Activated naive CD8-positive, alpha-beta T cell (primary cell): ENCODE measurements around the gene TARM1.
"Not testable (repeated sequence)": the region's sequence is repeated elsewhere in the genome, so short reads cannot be mapped to it uniquely, and the experiment has no call there.

Experiments
- H3K27ac Mint-ChIP-seq: one replicate; pipeline ENCODE4 v1.8.0; 2021; ENCODE audit warnings: mixed read lengths
- H3K27me3 Mint-ChIP-seq: one replicate; pipeline ENCODE4 v1.8.0; 2021; ENCODE audit warnings: mixed read lengths
- H3K36me3 Mint-ChIP-seq: one replicate; pipeline ENCODE4 v1.8.0; 2021; ENCODE audit warnings: mixed read lengths
- H3K4me1 Mint-ChIP-seq: one replicate; pipeline ENCODE4 v1.8.0; 2021; ENCODE audit warnings: low read depth, mixed read lengths
- H3K4me3 Mint-ChIP-seq: one replicate; pipeline ENCODE4 v1.8.0; 2021; ENCODE audit warnings: mild to moderate bottlenecking, mixed read lengths
- H3K9me3 Mint-ChIP-seq: one replicate; pipeline ENCODE4 v1.8.0; 2021; ENCODE audit warnings: low read depth, mixed read lengths

TARM1 gene

DNA sequence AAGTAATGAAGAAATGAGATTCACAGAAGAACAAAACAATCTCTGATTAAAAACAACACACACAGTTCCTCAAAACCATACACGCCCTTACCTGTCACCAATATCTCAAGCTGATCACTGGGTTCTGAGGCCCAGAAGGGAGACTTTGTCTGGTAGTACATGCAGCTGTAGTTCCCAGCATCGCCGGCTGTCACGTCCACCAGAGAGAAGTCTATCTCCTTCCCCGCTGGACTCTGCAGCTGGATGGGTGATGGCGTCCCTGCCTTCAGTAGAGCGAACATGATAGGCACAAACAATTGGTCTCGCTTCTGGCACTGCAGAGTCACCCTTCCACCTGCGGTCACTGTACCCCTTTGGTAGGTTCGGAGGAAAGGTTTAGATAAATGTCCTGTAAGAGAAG lies 7.3 kb downstream of the TARM1 start:
- Mint-ChIP-seq H3K9me3 (no peaks in the 10 kb centered on the region), H3K4me1 (no peaks in the 10 kb centered on the region), H3K4me3 (no peak overlapping the region), H3K27ac (no peak overlapping the region), H3K36me3 (no peaks in the 10 kb centered on the region), H3K27me3 (peaks cover 5% of the 10 kb centered on the region)

DNA sequence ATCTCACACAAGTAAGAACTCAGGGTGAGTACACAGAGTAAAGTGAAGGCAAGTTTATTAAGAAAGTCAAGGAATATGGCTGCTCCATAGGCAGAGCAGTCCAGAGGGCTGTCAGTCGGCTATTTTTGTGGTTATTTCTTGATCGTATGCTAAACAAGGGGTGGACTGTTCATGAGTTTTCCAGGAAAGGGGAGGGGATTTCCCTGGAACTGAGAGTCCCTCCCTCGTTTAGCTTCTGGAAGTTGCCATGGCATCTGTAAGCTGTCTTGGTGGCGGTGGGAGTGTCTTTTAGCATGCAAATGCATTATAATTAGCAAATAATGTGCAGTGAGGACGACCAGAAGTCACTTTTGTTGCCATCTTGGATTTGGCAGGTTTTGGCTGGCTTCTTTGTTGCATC lies 11.7 kb downstream of the TARM1 start:
- no peak overlapping the region for H3K27ac Mint-ChIP-seq
- H3K9me3 Mint-ChIP-seq = no peaks in the 10 kb centered on the region
- no peak overlapping the region for H3K4me3 Mint-ChIP-seq
- H3K4me1 Mint-ChIP-seq = no peaks in the 10 kb centered on the region
- no peaks in the 10 kb centered on the region for H3K36me3 Mint-ChIP-seq
- H3K27me3 Mint-ChIP-seq = peaks cover 13% of the 10 kb centered on the region

DNA sequence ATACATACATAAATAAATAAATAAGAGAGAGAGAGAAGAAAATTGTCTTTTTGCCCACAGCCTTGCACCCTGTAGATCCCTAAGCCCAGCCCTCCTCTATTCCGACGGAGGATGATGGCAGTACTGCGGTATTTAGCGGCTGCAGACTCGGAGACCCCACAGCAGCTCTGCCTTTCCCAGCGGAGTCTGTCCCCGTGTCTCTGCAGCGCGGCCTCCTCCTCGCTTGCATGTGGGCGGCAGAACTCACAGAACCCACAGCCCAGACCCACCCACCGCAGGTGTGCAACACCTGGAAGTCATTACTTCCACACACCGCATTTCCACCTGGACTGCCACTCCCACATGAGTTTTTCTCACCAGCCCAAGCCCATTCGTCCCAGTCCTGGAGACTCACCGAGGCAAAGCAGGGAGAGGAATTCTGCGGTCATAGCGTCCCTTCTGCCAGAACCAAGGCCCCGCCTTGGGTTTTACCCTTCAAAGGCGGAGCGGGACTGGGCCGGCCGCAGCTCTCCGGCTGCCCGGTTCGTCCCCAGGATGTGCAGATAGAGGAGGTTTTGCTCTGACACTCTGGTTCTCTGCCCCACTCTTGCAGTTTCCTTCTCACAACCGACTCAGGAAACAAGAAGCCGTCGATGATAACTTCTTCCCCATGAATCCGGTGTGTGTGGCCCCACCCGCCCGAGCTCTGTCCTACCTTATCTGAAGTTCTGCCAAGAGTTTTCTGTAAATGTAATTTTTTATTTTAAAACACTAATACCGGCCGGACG lies 17.6 kb downstream of the TARM1 start, which contains the start of gene VSTM1:
Gene VSTM1 (minus strand): TSS at position 548 of the 767 bp plus-strand sequence. CDS start 120 bp downstream, at position 428.
- H3K4me1 Mint-ChIP-seq = no peaks in the 10 kb centered on the region

DNA sequence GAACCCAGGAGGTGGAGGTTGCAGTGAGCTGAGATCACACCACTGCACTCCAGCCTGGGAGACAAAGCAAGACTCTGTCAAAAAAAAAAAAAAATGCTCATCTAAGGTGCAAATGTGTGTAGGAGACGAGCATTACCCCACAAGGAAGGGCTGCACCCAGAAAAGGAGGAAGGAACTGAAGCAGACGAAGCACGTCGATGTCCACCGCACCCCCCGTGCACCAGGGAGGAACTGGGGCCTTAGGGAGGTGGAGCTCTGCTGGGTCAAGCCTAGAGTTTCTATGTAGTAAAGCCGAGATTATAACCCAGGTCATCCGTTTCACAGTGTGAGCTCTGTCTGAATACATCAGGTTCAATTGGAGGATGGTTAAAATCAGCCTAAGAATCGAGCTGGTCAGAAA lies 18.5 kb downstream of the TARM1 start:
- H3K27ac Mint-ChIP-seq = no peak overlapping the region
- H3K27me3 Mint-ChIP-seq = peaks cover 13% of the 10 kb centered on the region
- no peaks in the 10 kb centered on the region for H3K36me3 Mint-ChIP-seq
- no peaks in the 10 kb centered on the region for H3K9me3 Mint-ChIP-seq
- no peaks in the 10 kb centered on the region for H3K4me1 Mint-ChIP-seq
- no peak overlapping the region for H3K4me3 Mint-ChIP-seq

More for the DNA sequence above, 17.6 kb downstream of the TARM1 start, which contains the start of gene VSTM1:
- H3K4me3 Mint-ChIP-seq = no peak within 1 kb of the TSS
- no peaks in the 10 kb centered on the region for H3K9me3 Mint-ChIP-seq
- no peaks in the 10 kb centered on the region for H3K36me3 Mint-ChIP-seq
- peaks cover 15% of the 10 kb centered on the region for H3K27me3 Mint-ChIP-seq
- H3K27ac Mint-ChIP-seq = no peak within 1 kb of the TSS

DNA sequence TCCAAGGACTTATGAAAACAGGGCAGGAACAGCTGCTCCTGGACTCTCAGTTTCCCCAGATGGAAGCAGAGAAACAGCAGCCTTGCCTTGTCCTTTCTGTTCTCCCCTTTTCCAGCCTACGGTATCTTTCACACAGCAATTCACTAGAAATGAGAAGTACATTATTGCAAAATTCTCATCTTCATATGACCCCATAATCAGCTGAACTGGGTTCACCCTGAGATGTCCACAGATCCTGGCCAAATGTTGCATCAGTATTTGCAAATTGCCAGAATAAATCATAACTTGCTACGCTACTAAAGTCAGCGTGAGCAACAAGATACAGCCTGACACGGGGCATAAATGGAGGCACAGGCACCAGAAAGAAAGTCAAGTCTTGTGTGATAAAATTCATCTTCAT lies 33.5 kb downstream of the TARM1 start:
- Mint-ChIP-seq H3K27me3 (peaks cover 28% of the 10 kb centered on the region), H3K4me3 (no peak overlapping the region), H3K9me3 (peaks cover 7% of the 10 kb centered on the region), H3K4me1 (no peaks in the 10 kb centered on the region), H3K27ac (no peak overlapping the region), H3K36me3 (no peaks in the 10 kb centered on the region)

DNA sequence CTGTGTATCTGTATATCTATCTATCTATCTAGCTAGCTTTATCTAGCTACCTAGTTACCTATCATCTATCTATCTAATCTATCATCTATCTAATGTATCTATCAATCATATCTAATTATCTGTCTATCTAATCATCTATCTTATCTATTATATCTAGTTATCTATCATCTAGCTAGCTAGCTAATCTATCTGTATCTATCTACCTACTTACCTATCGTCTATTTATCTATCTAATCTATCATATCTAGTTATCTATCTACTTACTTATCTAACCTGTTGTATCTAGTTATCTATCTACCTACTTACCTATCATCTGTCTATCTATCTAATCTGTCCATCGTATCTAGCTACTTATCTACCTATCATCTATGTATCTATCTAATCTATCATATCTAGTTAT lies 35.4 kb downstream of the TARM1 start:
- H3K4me1 Mint-ChIP-seq = no peaks in the 10 kb centered on the region
- H3K9me3 Mint-ChIP-seq = peaks cover 7% of the 10 kb centered on the region
- peaks cover 30% of the 10 kb centered on the region for H3K27me3 Mint-ChIP-seq
- H3K4me3 Mint-ChIP-seq = no peak overlapping the region
- no peaks in the 10 kb centered on the region for H3K36me3 Mint-ChIP-seq
- H3K27ac Mint-ChIP-seq = no peak overlapping the region

DNA sequence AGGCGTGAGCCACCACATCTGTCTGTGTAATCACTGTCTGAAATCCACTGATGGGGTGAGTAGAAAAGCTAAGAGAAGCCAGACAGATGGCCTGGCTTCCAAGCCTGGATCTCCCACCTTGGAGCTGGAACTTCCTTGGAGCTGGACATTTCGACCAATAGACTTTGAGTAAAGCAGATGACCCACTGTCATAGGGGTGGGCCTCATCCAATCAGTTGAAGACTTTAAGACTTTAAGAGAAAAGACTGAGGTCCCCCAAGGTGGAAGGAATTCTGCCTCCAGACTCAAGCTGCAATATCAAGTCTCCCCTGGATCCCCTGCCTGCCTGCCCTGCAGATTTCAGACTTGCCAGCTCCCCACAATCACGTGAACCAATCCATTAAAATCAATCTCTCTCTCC lies 38.2 kb downstream of the TARM1 start:
- no peaks in the 10 kb centered on the region for H3K9me3 Mint-ChIP-seq
- H3K4me3 Mint-ChIP-seq = no peak overlapping the region
- H3K36me3 Mint-ChIP-seq = no peaks in the 10 kb centered on the region
- H3K27me3 Mint-ChIP-seq = peaks cover 28% of the 10 kb centered on the region
- H3K27ac Mint-ChIP-seq = no peak overlapping the region
- H3K4me1 Mint-ChIP-seq = no peaks in the 10 kb centered on the region

DNA sequence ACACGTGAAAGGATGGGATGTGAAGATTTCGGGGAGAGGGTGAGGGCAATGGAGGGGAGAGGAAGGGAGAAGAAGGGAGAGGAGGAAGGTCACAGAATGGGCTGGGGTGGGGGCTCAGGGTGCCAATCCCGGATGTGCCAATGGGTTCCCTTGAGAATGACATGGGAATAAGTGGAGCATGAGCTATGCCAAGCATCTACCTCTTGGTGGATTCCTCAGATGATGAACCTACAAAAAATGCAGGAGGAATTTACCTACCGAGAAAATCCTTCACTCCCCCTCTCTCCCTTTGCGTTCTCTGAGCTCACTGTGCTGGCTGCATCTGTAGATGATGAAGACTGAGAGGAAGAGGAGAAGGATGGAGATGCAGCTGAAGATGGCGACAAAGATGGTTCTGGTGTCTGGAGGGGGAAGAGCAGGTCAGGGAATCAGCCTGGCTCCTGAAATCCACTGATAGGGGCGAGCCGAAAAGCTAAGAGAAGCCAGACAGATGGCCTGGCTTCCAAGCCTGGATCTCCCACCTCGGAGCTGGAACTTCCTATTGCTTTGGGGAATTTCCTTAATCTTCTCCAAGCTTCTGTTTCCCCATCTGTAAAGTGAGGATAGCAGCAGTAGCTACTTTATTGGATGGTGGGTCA lies 39.1 kb downstream of the TARM1 start:
- Mint-ChIP-seq H3K4me3 (no peak overlapping the region), H3K27ac (no peak overlapping the region), H3K9me3 (no peaks in the 10 kb centered on the region), H3K36me3 (no peaks in the 10 kb centered on the region), H3K4me1 (no peaks in the 10 kb centered on the region), H3K27me3 (peaks cover 29% of the 10 kb centered on the region)

DNA sequence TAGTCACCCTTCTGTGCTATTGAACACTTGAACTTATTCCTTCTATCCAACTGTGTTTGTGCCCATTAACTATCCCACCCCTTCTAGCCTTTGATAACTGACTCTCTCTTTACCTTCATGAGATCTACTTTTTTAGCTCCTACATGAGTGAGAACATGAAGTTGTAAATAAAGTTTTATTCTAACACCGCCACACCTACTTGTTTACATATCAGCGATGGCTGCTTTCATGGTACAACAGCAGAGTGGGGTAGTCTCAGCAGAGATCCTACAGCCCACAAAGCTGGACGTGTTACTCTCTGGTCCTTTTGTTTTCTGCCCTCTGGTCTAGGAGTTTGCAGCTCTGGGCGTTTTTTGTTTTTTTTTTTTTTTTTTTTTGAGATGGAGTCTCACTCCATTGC lies 41.2 kb downstream of the TARM1 start:
- H3K36me3 Mint-ChIP-seq = no peaks in the 10 kb centered on the region

DNA sequence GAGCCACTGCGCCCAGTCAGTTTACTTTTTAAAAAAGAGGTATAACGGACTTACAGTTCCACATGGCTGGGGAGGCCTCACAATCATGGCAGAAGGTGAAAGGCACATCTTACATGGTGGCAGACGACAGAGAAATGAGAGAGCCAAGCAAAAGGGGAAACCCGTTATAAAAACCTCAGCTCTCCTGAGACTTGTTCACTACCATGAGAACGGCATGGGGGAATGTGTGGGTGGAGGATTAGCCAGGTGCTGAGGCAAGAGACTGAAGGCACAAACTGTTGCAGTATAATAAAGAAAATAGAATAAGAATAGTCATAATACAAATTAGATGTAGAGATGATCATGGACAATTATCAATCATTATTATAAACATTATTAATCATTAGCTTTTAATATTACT lies 44.6 kb downstream of the TARM1 start:
- not testable (repeated sequence) for H3K27ac Mint-ChIP-seq, H3K4me3 Mint-ChIP-seq, H3K36me3 Mint-ChIP-seq, H3K4me1 Mint-ChIP-seq, H3K9me3 Mint-ChIP-seq
- H3K27me3 Mint-ChIP-seq = peaks cover 15% of the 10 kb centered on the region

More for the DNA sequence above, 41.2 kb downstream of the TARM1 start:
- Mint-ChIP-seq H3K9me3 (no peaks in the 10 kb centered on the region), H3K27ac (no peak overlapping the region), H3K4me1 (no peaks in the 10 kb centered on the region), H3K4me3 (no peak overlapping the region), H3K27me3 (peaks cover 26% of the 10 kb centered on the region)

DNA sequence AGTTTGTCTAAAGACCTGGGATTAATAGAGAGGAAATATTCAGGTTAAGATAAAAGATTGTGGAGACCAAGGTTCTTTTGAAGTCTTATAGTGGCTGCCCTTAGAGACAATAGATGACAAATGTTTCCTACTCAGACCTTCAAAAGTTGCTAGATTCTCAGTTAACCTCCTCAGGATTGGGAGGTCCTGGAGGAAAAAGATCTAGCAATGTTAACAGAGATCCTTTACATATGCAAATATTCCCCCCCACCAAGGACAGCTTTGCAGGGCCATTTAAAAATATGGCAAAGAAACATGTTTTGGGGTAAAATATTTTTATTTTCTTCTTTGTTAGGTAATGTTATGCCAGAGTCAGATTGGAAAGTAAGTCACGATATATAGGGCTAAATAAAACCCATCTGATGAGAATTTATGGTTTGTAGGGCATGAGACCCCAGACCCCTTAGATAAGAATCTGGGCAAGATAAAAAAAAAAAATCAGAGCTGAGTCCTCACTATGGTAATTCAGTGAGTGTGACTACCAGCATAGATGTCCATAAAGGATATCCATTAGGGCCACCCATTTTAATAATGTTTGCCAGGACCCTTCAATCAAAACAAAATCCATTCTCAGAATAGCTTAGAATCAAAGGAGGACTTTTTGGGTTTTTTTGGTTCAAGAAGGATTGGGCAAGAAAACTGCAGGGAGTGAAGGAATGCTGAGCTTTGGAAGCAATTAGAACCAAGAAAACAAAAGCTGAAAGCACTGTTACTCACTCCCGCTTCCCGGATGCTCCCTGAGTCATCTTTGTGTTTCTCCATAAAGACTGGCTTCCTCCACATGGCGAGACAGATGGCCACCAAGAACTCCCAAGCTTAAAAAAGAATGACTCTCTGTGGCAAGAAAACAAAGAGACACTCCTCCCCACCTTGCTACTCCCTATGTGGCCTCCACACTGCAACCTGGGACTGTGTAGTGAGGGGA lies 45.7 kb downstream of the TARM1 start:
- H3K4me3 Mint-ChIP-seq = no peak overlapping the region
- no peaks in the 10 kb centered on the region for H3K4me1 Mint-ChIP-seq
- peaks cover 15% of the 10 kb centered on the region for H3K27me3 Mint-ChIP-seq
- no peaks in the 10 kb centered on the region for H3K9me3 Mint-ChIP-seq
- no peak overlapping the region for H3K27ac Mint-ChIP-seq
- H3K36me3 Mint-ChIP-seq = no peaks in the 10 kb centered on the region

DNA sequence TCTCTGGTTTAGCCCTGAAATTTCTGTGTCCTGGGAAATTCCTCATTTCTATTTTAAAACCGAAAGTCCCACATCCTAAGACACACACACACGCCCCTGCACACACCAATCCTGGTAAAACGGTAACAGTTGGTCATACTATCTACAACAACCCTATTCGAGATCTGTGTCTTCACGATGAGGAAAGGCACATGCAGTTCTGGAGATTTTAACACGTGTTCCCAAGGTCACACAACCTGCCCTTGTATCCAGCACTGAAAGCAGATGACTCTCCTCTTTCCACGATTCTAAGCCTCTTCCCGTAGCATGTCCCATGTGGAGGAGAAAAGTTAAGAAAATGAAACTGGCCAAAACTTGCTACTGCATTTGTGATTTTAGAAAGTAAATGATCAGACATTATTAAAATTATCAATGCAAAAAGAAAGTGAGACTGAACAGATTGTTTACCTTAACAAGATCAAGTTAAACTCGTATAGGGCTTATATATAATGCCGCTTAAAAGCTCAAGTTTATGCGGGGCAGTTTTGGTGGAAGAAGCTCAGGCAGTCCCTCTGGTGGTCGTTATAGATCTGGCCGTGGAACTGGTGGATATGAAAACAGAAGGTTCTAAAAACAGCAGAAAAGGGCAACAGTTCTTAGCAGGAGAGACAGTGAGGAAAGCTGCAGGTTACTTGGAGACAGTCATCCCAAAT lies 50.1 kb downstream of the TARM1 start:
- Mint-ChIP-seq H3K27me3 (peaks cover 18% of the 10 kb centered on the region), H3K4me1 (peaks cover 2% of the 10 kb centered on the region), H3K9me3 (no peaks in the 10 kb centered on the region), H3K4me3 (no peak overlapping the region), H3K27ac (no peak overlapping the region), H3K36me3 (peaks cover 2% of the 10 kb centered on the region)

DNA sequence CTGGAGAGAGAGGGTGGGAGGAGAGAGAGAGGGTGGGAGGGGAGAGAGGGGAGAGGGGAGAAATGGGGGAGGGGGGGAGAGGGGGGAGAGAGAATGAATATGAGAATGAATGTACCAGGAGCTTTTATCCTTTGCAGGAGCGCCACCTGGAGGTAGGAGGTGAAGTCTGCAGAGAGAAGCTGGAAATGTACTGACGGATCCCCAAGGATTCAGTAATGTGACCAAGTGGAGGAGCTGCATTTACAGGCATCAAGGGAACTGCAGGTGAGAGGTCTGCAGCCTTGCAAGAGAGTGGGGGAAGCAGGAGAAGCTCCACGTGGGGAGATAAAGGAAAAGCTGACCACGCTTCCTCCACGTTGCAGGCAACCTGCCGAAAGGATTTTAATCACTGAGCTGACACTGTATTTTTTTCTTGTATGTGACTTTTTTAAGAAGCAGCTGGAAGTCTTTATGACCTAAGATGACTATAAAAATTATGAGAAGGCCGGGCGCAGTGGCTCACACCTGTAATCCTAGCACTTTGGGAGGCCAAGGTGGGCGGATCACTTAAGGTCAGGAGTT lies 51.2 kb downstream of the TARM1 start:
- Mint-ChIP-seq H3K27ac (no peak overlapping the region), H3K9me3 (no peaks in the 10 kb centered on the region), H3K4me1 (peaks cover 2% of the 10 kb centered on the region), H3K27me3 (peaks cover 17% of the 10 kb centered on the region), H3K36me3 (peaks cover 2% of the 10 kb centered on the region), H3K4me3 (no peak overlapping the region)

DNA sequence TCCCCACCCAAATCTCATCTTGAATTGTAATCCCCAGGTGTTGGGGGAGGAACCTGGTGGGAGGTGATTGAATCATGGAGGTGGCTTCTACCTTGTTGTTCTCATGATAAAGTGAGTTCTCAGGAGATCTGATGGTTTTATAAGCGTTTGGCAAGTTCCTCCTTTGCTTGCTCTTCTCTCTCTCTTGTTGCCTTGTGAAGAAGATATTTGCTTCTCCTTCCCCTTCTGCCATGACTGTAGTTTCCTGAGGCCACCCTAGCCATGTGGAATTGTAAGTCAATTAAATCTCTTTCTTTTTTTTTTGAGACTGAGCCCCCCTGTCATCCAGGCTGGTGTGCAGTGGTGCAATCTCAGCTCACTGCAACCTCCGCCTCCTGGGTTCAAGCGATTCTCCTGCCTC lies 51.9 kb downstream of the TARM1 start:
- Mint-ChIP-seq H3K4me1 (peaks cover 2% of the 10 kb centered on the region), H3K27ac (no peak overlapping the region), H3K9me3 (no peaks in the 10 kb centered on the region), H3K36me3 (peaks cover 2% of the 10 kb centered on the region), H3K27me3 (peaks cover 17% of the 10 kb centered on the region), H3K4me3 (no peak overlapping the region)
